HepG2 (cell line): ENCODE results near the gene KLF16. TPM values are rescaled to one million over a fixed set of nuclear protein-coding genes. Genes with fewer than 3 reads are reported as not detected.

Experiments used
- GZF1 ChIP-seq: sonication (generic); formaldehyde crosslinking; IDR thresholded peaks from 2 replicates; pipeline ENCODE4 v1.5.1; 2020; ENCODE audit warnings: mild to moderate bottlenecking, missing genetic modification reagents
- KDM5B ChIP-seq: sonication (generic); formaldehyde crosslinking; IDR thresholded peaks from 2 replicates; pipeline ENCODE4 v1.4.0; 2020; ENCODE audit warnings: missing genetic modification reagents, mild to moderate bottlenecking, borderline replicate concordance
- KLF13 ChIP-seq: sonication (generic); formaldehyde crosslinking; IDR thresholded peaks from 2 replicates; pipeline ENCODE4 v1.4.0; 2020; ENCODE audit warnings: mild to moderate bottlenecking, missing genetic modification reagents
- NAIF1 ChIP-seq: sonication (generic); formaldehyde crosslinking; IDR thresholded peaks from 2 replicates; pipeline ENCODE4 v1.5.0; 2020; ENCODE audit warnings: mild to moderate bottlenecking, missing genetic modification reagents, borderline replicate concordance
- REL ChIP-seq: sonication (generic); formaldehyde crosslinking; conservative IDR thresholded peaks from 2 replicates; pipeline ENCODE4 v1.8.0; 2022; ENCODE audit warnings: mild to moderate bottlenecking, missing genetic modification reagents, moderate library complexity
- RFX1 ChIP-seq: fragments of 450-650 bp; IDR thresholded peaks from 2 replicates; pipeline ENCODE4 v1.6.1; 2017
- SIX1 ChIP-seq: sonication (generic); formaldehyde crosslinking; IDR thresholded peaks from 2 replicates; pipeline ENCODE4 v1.4.0; 2020; ENCODE audit warnings: missing genetic modification reagents, borderline replicate concordance
- SMAD1 ChIP-seq: sonication (generic); formaldehyde crosslinking; IDR thresholded peaks from 2 replicates; pipeline ENCODE4 v1.4.0; 2020; ENCODE audit warnings: missing genetic modification reagents, low read depth, mild to moderate bottlenecking, borderline replicate concordance
- SMC3 ChIP-seq: IDR thresholded peaks from 2 replicates; pipeline ENCODE4 v1.6.1; 2011; ENCODE audit warnings: low read length, improper control_type of control experiment
- SRSF4 ChIP-seq: fragments of 200-400 bp; formaldehyde crosslinking; IDR thresholded peaks from one replicate; pipeline ENCODE4 v1.6.1; 2018; ENCODE audit warnings: mild to moderate bottlenecking, low read depth, low read length, moderate library complexity; ENCODE audit not compliant: poor library complexity, severe bottlenecking
- SYNCRIP ChIP-seq: fragments of 200-400 bp; formaldehyde crosslinking; IDR thresholded peaks from 2 replicates; pipeline ENCODE4 v1.6.1; 2018; ENCODE audit warnings: mild to moderate bottlenecking, low read depth, low read length; ENCODE audit not compliant: insufficient read depth
- THAP11 ChIP-seq: IDR thresholded peaks from 2 replicates; pipeline ENCODE4 v1.6.1; 2016; ENCODE audit warnings: missing biosample characterization, missing genetic modification reagents
- ZFP62 ChIP-seq: sonication (generic); formaldehyde crosslinking; IDR thresholded peaks from 2 replicates; pipeline ENCODE4 v1.4.0; 2020; ENCODE audit warnings: missing genetic modification reagents
- ZKSCAN1 ChIP-seq: fragments of 150-350 bp; IDR thresholded peaks from 2 replicates; pipeline ENCODE4 v1.6.1; 2014; ENCODE audit warnings: low read length
- ZNF235 ChIP-seq: sonication (generic); formaldehyde crosslinking; IDR thresholded peaks from 2 replicates; pipeline ENCODE4 v1.8.1; 2023; ENCODE audit warnings: mild to moderate bottlenecking, missing genetic modification reagents, borderline replicate concordance
- ZNF530 ChIP-seq: sonication (generic); formaldehyde crosslinking; IDR thresholded peaks from 2 replicates; pipeline ENCODE4 v1.5.0; 2020; ENCODE audit warnings: low read depth, mild to moderate bottlenecking, missing genetic modification reagents
- polyA plus RNA-seq, 8 experiments: library from polyadenylated mRNA; depleted of rRNA in 3 of 8; stranded (reverse) in 7 of 8; unstranded in 1 of 8; fragments of >200 nt; fragmentation: Illumina TruSeq in 4 of 8; extraction: Trizol in 4 of 8; gene quantifications; 2 replicates each; pipeline versions ENCODE4 v1.2.1 to v1.2.3, GENCODE V29; 2011 to 2016; ENCODE audit warnings: low read depth in 4 of 8, missing spikeins in 1 of 8, mixed read lengths in 1 of 8; ENCODE audit not compliant: insufficient read depth in 1 of 8
- total RNA-seq, 5 experiments: library from RNA; depleted of rRNA; stranded (reverse); fragments of >200 nt; fragmentation: Illumina TruSeq; extraction: Trizol; gene quantifications; 2 replicates each; pipeline ENCODE4 v1.2.3, GENCODE V29; 2016; ENCODE audit warnings: low read depth in 1 of 5
- TF ChIP-seq, protein P1 (sequence below): sonication (generic); formaldehyde crosslinking; IDR thresholded peaks from 2 replicates; pipeline ENCODE4 v1.8.0; 2022; ENCODE audit warnings: mild to moderate bottlenecking, missing genetic modification reagents, moderate library complexity
- TF ChIP-seq, protein P2 (sequence below): sonication (generic); formaldehyde crosslinking; conservative IDR thresholded peaks from 2 replicates; pipeline ENCODE4 v1.5.0; 2020; ENCODE audit warnings: missing genetic modification reagents
- TF ChIP-seq, protein P3 (sequence below): sonication (generic); formaldehyde crosslinking; IDR thresholded peaks from 2 replicates; pipeline ENCODE4 v1.5.0; 2020; ENCODE audit warnings: mild to moderate bottlenecking, missing genetic modification reagents, borderline replicate concordance

KLF16 gene
- total and polyA plus RNA-seq, 2 of the 13 experiments (the other 11 are each of a cell fraction or from before 2014, with no cell fraction given) = 3.5 to 6.7 TPM

DNA sequence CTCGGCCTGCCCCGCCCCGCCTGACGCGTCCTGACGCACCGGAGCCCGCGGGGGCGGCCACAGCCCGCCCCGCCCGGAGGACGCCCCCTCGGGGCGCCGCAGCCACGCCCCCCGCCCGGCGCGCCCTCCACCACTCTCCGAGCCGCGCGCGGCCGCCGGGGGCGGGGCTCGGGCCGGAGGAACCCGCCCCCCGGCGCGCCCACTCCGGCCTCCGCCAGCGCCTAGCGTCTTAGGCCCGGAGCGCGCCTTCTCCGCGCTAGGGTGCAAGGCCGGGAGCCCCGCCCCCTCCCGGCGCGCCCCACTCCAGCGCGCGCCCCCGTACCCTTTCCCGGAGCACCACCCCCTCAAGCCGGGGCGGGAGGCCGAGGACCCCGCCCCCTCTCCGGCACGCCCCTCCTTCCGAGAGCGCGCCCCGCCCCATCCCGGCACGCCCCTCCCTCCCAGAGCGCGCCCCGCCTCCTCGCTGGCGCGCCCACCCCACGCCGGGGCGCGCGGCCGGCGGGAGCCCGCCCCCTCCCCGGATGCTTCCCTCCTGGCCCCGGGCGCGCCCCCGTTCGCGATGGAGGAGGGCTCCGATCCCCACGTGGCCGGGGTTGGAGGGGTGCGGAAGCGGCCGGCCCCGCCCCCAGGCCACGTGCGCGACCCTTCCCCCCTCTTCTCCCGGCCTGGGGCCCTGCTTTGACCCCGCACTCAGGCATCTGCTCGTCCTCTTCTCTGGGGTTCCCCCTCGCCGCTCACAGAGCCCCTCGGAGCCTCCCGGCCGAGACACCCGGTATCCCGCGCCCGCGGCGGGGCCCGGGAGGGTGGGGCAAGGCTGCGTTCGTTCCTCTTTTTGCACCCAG, 480 bp upstream of the KLF16 start (continued):
- TF ChIP-seq, protein P1, sequence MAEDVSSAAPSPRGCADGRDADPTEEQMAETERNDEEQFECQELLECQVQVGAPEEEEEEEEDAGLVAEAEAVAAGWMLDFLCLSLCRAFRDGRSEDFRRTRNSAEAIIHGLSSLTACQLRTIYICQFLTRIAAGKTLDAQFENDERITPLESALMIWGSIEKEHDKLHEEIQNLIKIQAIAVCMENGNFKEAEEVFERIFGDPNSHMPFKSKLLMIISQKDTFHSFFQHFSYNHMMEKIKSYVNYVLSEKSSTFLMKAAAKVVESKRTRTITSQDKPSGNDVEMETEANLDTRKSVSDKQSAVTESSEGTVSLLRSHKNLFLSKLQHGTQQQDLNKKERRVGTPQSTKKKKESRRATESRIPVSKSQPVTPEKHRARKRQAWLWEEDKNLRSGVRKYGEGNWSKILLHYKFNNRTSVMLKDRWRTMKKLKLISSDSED = no peak
- TF ChIP-seq ZNF235 (0 out of 2 replicates have a peak, but pooled peaks have one; percentile 46), ZKSCAN1 (no peak), SIX1 (CRISPR knock-in tag) (no peak), SMAD1 (CRISPR knock-in tag) (peak; percentile 37; the same call in 1 of the 2 replicates), ZFP62 (no peak), KDM5B (no peak; the same call in 1 of the 2 replicates), THAP11 (CRISPR knock-in tag) (peak; percentile 54; the same call in 1 of the 2 replicates), NAIF1 (CRISPR knock-in tag) (no peak), SRSF4 (no peak), GZF1 (no peak), SMC3 (no peak), RFX1 (no peak), KLF13 (CRISPR knock-in tag) (no peak), ZNF530 (CRISPR knock-in tag) (no peak), SYNCRIP (no peak), REL (CRISPR knock-in tag) (peak; percentile 75; the same call in 1 of the 2 replicates)
- TF ChIP-seq, protein P2, sequence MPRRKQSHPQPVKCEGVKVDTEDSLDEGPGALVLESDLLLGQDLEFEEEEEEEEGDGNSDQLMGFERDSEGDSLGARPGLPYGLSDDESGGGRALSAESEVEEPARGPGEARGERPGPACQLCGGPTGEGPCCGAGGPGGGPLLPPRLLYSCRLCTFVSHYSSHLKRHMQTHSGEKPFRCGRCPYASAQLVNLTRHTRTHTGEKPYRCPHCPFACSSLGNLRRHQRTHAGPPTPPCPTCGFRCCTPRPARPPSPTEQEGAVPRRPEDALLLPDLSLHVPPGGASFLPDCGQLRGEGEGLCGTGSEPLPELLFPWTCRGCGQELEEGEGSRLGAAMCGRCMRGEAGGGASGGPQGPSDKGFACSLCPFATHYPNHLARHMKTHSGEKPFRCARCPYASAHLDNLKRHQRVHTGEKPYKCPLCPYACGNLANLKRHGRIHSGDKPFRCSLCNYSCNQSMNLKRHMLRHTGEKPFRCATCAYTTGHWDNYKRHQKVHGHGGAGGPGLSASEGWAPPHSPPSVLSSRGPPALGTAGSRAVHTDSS = no peak
- TF ChIP-seq, protein P3, sequence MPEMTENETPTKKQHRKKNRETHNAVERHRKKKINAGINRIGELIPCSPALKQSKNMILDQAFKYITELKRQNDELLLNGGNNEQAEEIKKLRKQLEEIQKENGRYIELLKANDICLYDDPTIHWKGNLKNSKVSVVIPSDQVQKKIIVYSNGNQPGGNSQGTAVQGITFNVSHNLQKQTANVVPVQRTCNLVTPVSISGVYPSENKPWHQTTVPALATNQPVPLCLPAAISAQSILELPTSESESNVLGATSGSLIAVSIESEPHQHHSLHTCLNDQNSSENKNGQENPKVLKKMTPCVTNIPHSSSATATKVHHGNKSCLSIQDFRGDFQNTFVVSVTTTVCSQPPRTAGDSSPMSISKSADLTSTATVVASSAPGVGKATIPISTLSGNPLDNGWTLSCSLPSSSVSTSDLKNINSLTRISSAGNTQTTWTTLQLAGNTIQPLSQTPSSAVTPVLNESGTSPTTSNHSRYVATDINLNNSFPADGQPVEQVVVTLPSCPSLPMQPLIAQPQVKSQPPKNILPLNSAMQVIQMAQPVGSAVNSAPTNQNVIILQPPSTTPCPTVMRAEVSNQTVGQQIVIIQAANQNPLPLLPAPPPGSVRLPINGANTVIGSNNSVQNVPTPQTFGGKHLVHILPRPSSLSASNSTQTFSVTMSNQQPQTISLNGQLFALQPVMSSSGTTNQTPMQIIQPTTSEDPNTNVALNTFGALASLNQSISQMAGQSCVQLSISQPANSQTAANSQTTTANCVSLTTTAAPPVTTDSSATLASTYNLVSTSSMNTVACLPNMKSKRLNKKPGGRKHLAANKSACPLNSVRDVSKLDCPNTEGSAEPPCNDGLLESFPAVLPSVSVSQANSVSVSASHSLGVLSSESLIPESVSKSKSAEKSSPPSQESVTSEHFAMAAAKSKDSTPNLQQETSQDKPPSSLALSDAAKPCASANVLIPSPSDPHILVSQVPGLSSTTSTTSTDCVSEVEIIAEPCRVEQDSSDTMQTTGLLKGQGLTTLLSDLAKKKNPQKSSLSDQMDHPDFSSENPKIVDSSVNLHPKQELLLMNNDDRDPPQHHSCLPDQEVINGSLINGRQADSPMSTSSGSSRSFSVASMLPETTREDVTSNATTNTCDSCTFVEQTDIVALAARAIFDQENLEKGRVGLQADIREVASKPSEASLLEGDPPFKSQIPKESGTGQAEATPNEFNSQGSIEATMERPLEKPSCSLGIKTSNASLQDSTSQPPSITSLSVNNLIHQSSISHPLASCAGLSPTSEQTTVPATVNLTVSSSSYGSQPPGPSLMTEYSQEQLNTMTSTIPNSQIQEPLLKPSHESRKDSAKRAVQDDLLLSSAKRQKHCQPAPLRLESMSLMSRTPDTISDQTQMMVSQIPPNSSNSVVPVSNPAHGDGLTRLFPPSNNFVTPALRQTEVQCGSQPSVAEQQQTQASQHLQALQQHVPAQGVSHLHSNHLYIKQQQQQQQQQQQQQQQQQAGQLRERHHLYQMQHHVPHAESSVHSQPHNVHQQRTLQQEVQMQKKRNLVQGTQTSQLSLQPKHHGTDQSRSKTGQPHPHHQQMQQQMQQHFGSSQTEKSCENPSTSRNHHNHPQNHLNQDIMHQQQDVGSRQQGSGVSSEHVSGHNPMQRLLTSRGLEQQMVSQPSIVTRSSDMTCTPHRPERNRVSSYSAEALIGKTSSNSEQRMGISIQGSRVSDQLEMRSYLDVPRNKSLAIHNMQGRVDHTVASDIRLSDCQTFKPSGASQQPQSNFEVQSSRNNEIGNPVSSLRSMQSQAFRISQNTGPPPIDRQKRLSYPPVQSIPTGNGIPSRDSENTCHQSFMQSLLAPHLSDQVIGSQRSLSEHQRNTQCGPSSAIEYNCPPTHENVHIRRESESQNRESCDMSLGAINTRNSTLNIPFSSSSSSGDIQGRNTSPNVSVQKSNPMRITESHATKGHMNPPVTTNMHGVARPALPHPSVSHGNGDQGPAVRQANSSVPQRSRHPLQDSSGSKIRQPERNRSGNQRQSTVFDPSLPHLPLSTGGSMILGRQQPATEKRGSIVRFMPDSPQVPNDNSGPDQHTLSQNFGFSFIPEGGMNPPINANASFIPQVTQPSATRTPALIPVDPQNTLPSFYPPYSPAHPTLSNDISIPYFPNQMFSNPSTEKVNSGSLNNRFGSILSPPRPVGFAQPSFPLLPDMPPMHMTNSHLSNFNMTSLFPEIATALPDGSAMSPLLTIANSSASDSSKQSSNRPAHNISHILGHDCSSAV (CRISPR knock-in tag) = no peak
